NCI-H748 (cell line): ENCODE data around the gene EYA2.
"Not testable (repeated sequence)": the region's sequence is repeated elsewhere in the genome, so short reads cannot be mapped to it uniquely, and the experiment has no call there.

Experiments
- DNase-seq: peaks from one replicate; lab custom pipeline; 2025; ENCODE audit not compliant: unreplicated experiment; lab: John Stamatoyannopoulos, UW

Gene EYA2

GRCh38 chr20:46951405-46951804 is 56.8 kb downstream of the EYA2 start:
- DNase-seq: no peak

DNA sequence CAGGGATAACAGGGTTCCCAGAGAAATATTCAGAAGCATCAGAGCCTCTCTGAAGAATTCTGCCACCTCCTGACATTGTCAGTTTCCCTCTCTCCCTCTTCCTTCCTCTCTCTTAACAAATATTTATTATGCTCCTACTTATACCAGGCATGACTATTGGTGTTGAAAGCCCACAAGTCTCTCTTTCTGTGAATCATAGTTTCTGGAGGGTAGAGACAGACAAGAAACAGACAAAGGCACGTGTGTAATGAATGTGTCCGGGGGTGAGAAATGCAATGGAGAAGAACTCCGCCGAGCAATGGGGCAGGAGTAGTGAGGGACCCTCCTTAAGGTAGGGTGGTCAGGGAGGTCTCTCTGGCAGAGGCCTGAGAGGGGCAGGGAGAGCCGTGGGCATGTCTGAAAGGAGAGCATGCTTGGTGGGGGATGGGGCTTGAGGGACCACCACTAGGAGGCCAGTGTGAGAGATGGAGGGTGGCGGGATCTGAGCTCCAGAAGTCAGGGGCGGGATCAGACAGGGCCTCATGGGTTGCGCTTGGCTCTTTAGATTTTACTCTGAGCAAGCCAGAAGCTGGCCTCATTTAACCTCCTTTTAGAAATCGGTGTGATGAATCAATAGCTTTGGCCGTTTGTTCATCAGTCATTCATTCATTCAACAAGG is 57.3 kb downstream of the EYA2 start:
- no peak for DNase-seq

DNA sequence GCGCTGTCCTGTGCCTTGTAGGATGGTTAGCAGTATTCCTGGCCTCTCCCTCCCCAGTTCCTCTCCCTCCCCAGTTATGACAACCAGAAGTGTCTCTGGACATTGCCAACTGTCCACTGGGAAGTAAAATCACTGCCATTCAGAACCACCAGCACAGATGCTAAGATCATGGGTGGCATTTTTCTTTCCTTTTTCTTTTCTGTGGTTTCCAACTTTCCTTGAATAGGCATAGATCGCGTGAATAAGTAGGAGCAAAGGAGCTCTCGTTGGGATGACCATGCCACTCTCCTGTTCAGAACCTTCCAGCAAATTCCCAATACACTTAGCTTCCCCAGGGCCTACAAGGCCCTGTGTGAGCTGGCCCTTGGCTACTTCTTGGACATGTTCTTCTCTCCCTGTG is 59.0 kb downstream of the EYA2 start:
- DNase-seq: no peak

- no peak for DNase-seq
Observed at GRCh38 chr20:46954490-46955038, 59.9 kb downstream of the EYA2 start.

DNA sequence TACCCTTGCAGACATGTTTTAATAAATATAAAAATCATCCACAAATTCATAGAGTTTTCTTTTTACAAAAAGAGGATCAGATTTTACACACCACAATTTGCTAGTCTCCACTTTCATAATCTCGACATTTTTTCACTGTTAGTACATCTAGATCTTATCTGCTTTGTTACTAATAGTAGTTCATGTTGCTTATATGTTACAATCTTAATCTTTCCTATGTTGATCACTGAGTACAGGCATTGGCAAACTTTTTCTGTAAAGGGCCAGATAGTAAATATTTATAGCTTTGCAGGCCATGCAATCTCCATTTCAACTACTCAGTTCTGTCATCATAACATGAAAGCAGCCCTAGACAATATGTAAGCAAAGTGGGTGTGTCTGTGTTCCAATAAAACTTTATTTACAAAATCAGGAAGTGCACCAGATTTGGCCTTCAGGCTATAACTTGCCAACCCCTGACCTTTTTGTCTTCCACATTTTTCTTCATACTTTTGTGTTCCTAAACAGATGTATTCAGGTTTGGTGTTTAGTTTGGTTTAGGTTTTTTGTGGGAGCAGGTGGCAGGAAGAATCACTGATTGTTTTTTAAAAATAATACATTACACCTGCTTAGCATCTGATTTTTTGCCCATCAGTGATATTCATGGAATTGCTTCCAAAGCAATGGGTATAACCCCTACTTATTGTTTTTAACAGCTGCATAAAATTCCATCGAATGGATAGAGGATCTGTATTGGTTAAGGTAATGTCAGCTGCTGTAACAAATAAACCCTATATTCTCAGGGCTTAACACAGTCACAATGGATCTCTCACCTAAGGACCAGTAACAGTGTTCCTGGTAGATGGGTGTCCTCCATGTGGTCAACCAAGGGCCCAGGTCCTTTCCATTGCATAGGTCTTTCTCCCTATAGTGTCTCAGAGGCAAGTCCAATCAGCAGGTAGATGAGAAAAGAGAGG is 61.2 kb downstream of the EYA2 start:
- no peak for DNase-seq

DNA sequence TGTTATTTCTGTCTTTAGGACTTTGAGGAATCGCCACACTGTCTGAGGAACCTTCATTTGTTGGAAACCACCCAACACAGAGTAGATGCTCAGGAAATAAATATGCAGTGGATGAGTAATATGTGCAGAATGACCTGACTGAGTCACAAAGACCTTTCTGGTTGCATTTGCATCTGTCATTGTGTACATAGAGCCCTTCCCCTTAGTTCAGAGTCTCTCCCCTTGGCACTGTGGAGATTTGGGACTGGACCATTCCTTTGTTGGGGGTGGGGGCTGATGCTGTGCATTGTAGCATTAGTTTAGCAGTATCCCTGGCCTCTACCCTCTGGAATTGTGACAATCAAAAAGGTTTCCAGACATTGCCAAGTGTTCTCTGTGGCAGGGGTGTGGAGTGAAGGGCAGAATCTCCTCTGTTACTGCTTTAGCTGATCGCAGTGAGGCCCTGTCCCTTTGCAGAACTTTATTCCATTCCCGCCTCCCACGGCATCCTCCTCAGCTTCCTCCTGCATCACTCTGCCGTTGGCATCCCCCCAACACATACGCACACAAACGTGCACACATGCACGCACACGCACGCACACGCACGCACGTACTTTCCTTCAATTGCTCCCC is 64.5 kb downstream of the EYA2 start:
- no peak for DNase-seq

DNA sequence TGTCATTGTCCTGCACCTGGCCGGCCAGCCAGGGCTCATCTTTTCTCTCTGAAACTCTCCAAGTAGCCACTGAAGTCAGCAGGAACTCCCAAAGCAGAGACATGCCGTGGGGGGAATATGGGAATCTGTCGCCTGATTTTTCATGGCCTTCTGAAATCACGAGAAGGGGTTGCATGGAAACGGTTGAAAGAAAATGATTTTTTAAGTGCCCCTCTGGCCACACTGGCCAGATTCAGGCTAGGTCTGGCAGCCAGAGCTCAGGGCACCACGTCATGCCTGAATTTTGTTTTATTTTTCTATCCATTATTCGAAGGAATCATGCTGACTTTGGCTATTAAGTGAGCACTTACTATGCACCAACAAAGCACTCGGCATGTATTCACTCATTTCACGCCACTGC is 65.2 kb downstream of the EYA2 start:
- DNase-seq: no peak

- no peak for DNase-seq
Observed at GRCh38 chr20:46960536-46960935, 65.9 kb downstream of the EYA2 start.

GRCh38 chr20:46961968-46962367 is 67.3 kb downstream of the EYA2 start:
- DNase-seq: not testable (repeated sequence)

GRCh38 chr20:46962452-46963195 is 68.0 kb downstream of the EYA2 start:
- no peak for DNase-seq

DNA sequence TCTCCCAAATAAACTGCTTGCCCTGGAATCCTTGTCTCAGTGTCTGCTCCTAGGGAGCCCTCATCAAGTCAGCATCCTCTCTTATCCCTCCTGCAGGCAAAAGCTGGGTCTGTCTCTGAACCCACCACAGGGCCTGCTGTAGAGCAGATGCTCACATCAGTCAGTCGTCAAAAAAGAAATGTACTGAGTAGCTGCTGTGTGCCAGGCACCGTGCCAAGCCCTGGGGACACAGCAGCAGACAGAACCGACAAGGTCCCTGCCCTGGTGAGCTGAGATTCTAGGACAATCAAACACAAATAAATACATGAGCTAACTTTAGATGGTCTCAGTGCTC is 68.5 kb downstream of the EYA2 start:
- DNase-seq: no peak

DNA sequence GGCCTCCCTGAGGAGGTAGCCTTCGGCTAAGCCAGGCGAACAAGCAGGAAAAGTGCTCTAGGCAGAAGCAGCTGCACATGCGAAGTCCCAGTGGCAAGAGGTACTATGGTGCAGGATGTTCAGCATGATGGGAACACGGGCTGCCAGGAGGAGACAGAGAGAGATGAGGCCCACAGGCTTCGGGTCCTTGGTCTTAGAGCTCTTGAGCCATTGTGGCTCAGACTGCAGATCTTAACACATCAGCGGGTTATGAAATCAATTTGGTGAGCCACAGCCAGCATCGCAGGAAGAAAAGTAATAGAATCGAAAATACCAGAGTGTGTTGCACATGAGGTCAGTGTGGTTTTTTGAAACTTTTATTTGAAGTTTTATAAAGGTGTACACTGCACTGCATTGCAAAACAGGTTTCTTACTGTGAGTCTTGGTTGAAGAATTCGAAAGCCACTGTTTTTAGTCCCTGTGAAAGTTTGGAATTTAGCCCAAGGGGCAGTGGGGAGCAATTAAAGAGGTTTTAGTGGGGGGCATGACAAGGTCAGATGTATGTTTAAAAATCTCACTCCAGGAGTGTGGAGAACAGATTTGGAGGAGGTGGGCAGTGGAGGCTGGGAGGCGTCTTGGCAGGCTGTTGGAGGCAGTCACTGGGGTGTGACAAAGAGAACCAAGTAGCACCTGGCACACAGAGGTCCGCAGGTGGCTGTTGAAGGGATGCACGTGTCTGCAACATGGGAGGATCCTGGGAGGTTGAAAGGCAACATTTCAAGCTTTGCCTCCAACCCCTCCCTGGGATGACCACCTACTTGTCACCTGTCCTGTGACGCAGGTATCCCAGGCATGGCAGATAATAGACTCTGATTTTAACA is 69.3 kb downstream of the EYA2 start:
- DNase-seq: peak; percentile 43

- no peak for DNase-seq
Observed at GRCh38 chr20:46964618-46965455, 70.2 kb downstream of the EYA2 start.

- peak; percentile 73 for DNase-seq
Observed at GRCh38 chr20:46965477-46965876, 70.8 kb downstream of the EYA2 start.

DNA sequence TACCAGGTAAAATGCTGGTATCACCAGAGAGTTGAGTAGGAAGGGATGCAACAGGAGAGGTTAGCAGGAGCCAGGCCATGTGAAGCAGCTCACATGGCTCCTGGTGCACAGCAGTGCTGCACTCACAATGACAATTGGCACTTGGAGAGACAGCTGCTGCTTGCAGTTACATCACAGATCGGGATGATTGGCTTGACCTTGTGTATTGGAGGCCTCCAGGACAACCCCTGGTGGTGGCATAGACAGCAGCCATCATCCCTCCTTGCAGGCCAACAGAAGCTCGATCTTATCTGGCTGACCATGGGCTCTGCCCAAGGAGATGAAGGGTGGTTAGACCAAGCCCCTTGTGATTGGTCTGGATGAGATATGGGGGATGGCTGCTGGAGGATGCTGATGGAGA is 73.0 kb downstream of the EYA2 start:
- DNase-seq: peak; percentile 61

GRCh38 chr20:46970937-46971630 is 76.4 kb downstream of the EYA2 start:
- DNase-seq: peak; percentile 5

- DNase-seq: no peak
Observed at GRCh38 chr20:46973766-46974165, 79.1 kb downstream of the EYA2 start.

DNA sequence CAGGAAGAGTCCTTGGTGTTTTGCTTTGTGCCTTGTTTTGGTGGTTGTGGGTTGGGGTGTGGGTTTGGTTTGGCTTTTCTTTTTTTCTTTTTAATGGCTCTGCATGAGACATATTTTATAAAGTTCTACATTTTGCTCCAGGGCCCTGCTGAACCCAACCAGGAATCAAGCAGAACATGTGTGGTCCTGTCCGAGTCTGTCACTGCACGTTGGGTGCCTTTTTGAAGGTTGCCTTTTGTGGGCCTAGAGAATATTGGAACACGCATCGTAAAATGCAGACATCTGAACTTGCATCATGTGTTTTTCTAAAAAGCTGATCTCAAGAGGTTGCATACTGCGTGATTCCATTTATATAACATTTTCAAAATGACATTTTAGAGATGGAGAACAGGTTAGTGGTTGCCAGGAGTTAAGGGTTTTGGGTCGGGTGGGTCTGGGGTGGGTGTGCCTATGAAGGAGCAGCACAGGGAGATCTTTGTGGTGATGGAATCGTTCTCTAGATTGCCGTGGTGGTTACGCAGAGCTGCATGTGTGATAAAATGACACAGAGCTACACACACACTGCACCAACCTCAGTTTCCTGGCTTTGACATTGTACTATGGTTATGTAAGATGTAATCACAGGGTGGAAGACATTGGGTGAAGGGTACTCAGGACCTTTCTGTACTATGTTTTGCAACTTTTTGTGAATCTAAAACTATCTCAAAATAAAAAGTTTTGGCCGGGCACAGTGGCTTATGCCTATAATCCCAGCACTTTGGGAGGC is 80.2 kb downstream of the EYA2 start:
- DNase-seq: no peak
